ENCODE results near the gene GPC1. TPM values are rescaled to one million over a fixed set of nuclear protein-coding genes. Genes with fewer than 3 reads are reported as not detected.

The GPC1 gene
- total and polyA plus RNA-seq, 10 donors, result 4.1 to 25.0 (median 15.1) TPM

GRCh38 chr2:240431271-240431660, 4.2 kb upstream of the GPC1 start:
- Histone ChIP-seq H3K4me1 (peaks cover 0 to 19% (median 12%) of the 10 kb centered on the region in 6 donors), H3K4me3 (no peak overlapping the region), H3K27ac (no peak overlapping the region), H3K27me3 (replicated peaks in 1 of 7) (peaks cover 0 to 47% (median 11%) of the 10 kb centered on the region in 7 donors), H3K9me3 (peaks cover 0 to 6% (median 0%) of the 10 kb centered on the region in 8 donors), H3K36me3 (no peaks in the 10 kb centered on the region)
- intact Hi-C loops (cut with DNase I; ENCODE audit: low total_unique reads), result loop anchor here (10.0 kb wide), 1 partner anchor 366 kb away; no protein-coding TSS in a partner anchor
- no peak for TF ChIP-seq POLR2A (IDR thresholded peaks at IDR 0.05)
- no peak for TF ChIP-seq CTCF (IDR thresholded peaks at IDR 0.05 in 8 of 11, conservative IDR thresholded peaks at IDR 0.05 in 3 of 11)
- TF ChIP-seq POLR2AphosphoS5 (IDR thresholded peaks at IDR 0.05), result no peak
- DNase-seq, result no peak
- 68 to 88% (median 77%) methylated on average over 3 of the region's 3 CpGs for WGBS, 5 donors

DNA sequence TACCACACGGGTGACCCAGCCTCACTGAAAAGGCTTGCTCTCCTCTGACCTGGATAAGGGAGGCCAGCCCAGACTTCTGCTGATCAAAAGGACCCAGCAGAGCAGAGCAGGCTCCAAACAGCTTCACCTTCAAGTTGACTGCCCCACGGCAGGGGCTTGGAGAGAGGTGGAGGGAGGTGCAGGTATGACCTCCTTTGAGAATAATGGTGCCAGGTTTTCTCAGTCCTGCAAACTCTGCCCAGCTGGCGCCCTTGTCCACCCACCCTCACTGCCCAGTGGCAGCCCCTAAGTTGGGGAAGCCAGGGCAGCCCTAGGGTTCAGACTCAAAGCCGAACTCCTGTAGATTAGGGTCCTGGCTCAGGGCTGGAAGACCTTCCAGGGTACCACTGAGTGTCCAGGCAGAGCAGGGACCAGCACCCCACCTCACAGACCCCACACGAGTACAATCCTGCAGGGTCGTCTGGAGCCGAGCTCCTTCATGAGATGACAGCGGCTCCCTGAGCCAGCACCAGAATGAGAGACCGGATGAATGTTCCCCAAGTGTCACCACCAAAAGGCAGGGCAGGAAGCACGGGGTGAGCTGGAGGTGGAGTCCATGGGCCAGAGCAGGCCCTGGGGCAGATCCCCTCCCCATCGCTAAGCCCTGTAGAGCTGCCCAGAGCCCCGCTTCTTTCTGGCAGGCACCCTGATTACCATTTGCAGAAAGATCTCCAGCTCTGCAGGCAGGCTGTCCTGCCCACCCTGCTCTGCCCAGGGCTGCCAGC, 3.6 kb upstream of the GPC1 start:
- Histone ChIP-seq H3K4me1 (peaks cover 0 to 25% (median 18%) of the 10 kb centered on the region in 6 donors), H3K27ac (no peak overlapping the region), H3K9me3 (peaks cover 0 to under 1% (median 0%) of the 10 kb centered on the region in 8 donors), H3K27me3 (replicated peaks in 1 of 7) (peaks cover 0 to 53% (median 17%) of the 10 kb centered on the region in 7 donors), H3K4me3 (no peak overlapping the region), H3K36me3 (no peaks in the 10 kb centered on the region)
- WGBS, 5 donors, result 73 to 79% (median 76%) methylated on average over 12 of the region's 12 CpGs
- intact Hi-C loops (cut with DNase I; ENCODE audit: low total_unique reads), result loop anchor here (10.0 kb wide), 1 partner anchor 367 kb away; no protein-coding TSS in a partner anchor
- DNase-seq, result peak; percentile 71
- TF ChIP-seq POLR2A (IDR thresholded peaks at IDR 0.05) (no peak), CTCF (IDR thresholded peaks at IDR 0.05 in 8 of 11, conservative IDR thresholded peaks at IDR 0.05 in 3 of 11) (no peak), POLR2AphosphoS5 (IDR thresholded peaks at IDR 0.05) (no peak)

- 85 to 95% (median 90%) methylated on average over 5 to 9 of the region's 9 CpGs for WGBS, 5 donors
- TF ChIP-seq POLR2A (IDR thresholded peaks at IDR 0.05) (no peak), POLR2AphosphoS5 (IDR thresholded peaks at IDR 0.05) (no peak), CTCF (IDR thresholded peaks at IDR 0.05 in 8 of 11, conservative IDR thresholded peaks at IDR 0.05 in 3 of 11) (no peak)
- intact Hi-C loops (cut with DNase I; ENCODE audit: low total_unique reads), result loop anchor here (10.0 kb wide), 1 partner anchor 368 kb away; no protein-coding TSS in a partner anchor
- Histone ChIP-seq H3K4me1 (peaks cover 0 to 31% (median 20%) of the 10 kb centered on the region in 6 donors), H3K27me3 (replicated peaks in 1 of 7) (peaks cover 0 to 58% (median 22%) of the 10 kb centered on the region in 7 donors), H3K36me3 (no peaks in the 10 kb centered on the region), H3K4me3 (no peak overlapping the region), H3K27ac (no peak overlapping the region), H3K9me3 (no peaks in the 10 kb centered on the region)
- DNase-seq, result no peak
Measured at GRCh38 chr2:240432430-240432819, 3.0 kb upstream of the GPC1 start.
